Ureter (tissue), 1 donor: ENCODE results near the gene TYW1B. TPM values are rescaled to one million over a fixed set of nuclear protein-coding genes. Genes with fewer than 3 reads are reported as not detected.
"Not testable (repeated sequence)": the region's sequence is repeated elsewhere in the genome, so short reads cannot be mapped to it uniquely, and the experiment has no call there.

Experiments used
- DNase-seq: peaks from one replicate; pipeline ENCODE4 v3.0.0-alpha.2; 2020; ENCODE audit warnings: low spot score
- total RNA-seq: library from RNA; stranded (reverse); gene quantifications from one replicate; pipeline ENCODE4 v1.2.4, GENCODE V29; 2023
- donor health status: DM: yes; HTN: yes; CAD: no.

Gene TYW1B
- total RNA-seq, 1 donor from 2014 or later, result 5.0 TPM

GRCh38 chr7:72626428-72627011 is 201.5 kb downstream of the TYW1B start:
- DNase-seq, result not testable (repeated sequence)

DNA sequence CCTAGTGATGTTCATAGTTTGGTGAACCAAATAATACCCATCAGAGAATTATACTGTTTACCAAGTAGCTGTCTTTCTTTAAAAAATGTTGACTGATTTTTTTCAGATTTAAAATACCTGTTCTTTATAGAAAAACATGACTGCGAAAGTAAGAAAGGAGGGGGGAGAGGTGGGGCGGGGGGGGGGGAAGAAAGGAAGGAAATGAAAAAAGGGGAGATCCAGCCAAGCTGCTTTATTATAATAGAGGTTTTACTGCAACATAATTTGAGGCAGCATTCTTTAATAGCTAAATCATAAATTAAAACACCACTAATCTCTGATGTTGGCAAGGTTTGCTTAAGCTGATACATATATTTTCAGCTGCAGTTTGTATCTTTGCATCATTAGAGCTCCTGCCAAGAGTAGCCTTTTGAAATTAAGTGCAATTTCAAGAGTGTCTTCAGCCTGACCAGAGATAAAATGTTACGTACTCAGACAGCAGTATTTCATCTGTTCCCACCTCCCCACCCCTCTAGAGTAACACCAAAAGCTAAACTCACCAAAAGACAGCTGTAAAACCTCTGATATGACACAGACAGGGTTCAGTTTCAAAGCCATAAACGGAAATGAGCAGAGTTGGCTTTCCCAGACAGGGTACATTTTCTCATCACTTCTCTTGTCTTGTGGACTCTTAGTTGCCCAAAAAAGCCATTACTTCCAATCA is 202.1 kb downstream of the TYW1B start:
- not testable (repeated sequence) for DNase-seq

- no peak for DNase-seq
Measured at GRCh38 chr7:72622532-72622931, 205.5 kb downstream of the TYW1B start.

GRCh38 chr7:72621761-72622187 is 206.2 kb downstream of the TYW1B start:
- DNase-seq, result not testable (repeated sequence)

DNA sequence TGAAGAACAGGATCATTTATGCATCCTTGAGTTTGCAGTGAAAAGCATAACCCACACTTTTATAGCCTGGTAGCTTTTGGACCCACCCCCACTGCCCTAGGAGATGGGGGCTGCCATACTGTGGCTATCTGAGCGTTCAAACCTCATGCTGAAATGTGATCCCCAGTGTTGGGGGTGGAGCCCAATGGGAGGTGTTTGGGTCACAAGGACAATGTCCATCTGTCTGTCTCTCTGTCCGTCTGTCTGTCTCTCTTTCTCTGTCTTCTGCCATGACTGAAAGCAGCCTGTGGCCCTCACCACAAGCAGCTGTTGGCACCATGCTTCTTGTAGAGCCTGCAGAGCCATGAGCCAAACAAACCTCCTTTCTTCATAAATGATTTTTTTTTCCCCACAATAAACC is 207.1 kb downstream of the TYW1B start:
- not testable (repeated sequence) for DNase-seq

GRCh38 chr7:72618435-72619180 is 209.4 kb downstream of the TYW1B start:
- not testable (repeated sequence) for DNase-seq

- DNase-seq, result not testable (repeated sequence)
Measured at GRCh38 chr7:72609761-72610160, 218.2 kb downstream of the TYW1B start.

- DNase-seq, result not testable (repeated sequence)
Measured at GRCh38 chr7:72607988-72608387, 220.0 kb downstream of the TYW1B start.

- DNase-seq, result not testable (repeated sequence)
Measured at GRCh38 chr7:72605863-72606431, 222.1 kb downstream of the TYW1B start.

DNA sequence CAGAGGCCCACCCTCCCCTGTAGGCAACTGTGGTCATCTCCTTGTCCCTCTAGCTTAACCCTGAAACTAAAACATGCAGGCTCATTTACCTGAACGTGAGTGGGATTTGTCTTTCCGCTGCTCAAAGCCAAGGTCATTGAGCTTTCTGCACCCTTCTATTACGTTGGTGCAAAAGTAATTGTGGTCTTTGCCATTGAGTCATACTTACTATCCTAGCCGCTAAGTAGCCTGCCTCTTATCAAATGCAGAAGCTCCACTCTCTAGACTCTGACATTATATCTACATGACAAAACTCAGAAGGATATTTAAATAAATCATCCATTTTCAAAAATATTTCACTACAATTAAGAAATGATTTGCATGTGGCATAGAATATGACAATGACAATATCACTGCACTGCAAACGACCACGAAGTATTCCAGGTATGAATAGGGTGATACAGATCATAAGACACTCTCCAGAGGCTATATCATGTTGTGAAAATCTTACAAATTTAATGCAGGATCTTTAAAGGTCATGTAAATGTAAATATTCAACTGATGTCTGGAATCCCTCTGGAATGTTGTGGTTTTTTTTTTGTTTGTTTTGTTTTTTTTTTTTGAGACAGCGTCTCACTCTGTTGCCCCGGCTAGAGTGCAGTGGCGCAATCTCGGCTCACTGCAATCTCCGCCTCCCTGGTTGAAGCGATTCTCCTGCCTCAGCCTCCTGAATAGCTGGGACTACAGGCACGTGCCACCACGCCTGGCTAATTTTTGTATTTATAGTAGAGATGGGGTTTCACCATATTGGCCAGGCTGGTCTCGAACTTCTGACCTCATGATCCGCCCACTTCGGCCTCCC is 223.0 kb downstream of the TYW1B start:
- DNase-seq, result not testable (repeated sequence)

DNA sequence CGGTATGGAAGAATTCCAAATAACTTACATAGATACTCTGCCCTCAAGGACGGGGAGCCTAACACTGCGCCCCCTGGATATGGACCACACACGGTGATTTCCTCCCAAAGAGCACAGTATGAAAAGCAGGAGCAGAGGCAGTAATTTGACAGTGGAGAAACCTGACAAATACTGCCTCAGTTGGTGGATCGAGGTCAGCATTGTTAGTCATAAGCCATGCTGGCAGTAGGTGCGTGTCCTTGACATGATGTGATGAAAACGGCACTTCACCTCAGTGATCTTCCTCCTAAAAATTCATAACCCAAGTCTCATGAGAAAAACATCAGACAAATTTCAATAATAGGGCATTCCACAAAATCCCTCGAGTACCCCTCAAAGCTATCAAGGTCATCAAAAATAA is 224.5 kb downstream of the TYW1B start:
- not testable (repeated sequence) for DNase-seq

GRCh38 chr7:72603073-72603472 is 224.9 kb downstream of the TYW1B start:
- DNase-seq, result no peak

DNA sequence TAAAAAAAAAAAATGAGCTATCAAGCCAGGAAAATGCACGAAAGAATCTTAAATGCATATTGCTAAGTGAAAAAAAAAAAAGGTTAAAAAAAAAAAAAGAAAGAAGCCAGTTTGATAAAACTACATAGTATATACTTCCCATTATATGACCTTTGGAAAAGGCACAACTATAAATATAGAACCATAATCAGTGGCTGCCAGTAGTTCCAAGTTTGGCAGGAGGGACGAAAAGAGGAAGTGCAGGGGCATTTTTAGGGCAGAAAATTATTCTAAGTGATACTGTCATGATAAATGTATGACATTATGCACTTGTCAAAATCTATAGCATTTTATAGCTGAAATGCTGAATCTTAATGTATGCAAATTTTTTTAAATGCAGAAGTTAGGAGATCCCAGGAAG is 226.3 kb downstream of the TYW1B start:
- not testable (repeated sequence) for DNase-seq

DNA sequence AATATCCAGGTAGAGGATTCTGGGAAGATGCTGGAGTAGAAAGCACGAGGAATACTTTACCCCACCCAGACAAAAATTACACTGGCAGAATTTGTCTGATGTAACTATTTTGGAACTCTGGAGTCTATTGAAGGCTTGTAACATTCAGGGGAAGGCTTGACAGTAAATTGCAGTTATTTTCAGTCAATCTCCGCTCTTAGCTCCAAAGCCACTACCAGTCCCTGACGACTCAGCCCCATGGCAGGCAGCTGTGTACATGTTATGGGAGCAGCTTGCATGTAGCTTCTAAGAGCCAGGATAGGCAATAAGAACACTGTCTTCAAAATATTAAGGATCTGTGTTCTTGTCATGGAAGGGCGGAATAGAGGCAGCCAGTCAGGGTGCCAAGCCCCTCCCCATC is 238.0 kb downstream of the TYW1B start:
- not testable (repeated sequence) for DNase-seq

GRCh38 chr7:72587267-72587666 is 240.7 kb downstream of the TYW1B start:
- not testable (repeated sequence) for DNase-seq

DNA sequence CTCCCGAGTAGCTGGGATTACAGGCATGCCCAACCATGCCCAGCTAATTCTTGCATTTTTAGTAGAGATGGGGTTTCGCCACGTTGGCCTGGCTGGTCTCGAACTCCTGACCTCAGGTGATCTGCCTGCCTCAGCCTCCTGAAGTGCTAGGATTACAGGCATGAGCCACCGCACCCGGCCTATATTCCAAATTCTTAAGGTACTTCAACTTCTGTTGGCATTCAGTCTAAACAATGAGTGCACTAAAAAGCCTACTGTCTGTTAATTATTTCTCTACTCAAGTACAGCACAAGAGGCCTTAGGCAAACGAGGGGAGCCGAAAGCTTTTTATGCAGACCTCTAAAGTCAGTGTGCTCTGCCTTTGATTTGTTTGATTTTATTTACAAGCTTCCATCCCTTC is 243.4 kb downstream of the TYW1B start:
- DNase-seq, result not testable (repeated sequence)

- DNase-seq, result not testable (repeated sequence)
Measured at GRCh38 chr7:72583620-72584361, 244.2 kb downstream of the TYW1B start.

DNA sequence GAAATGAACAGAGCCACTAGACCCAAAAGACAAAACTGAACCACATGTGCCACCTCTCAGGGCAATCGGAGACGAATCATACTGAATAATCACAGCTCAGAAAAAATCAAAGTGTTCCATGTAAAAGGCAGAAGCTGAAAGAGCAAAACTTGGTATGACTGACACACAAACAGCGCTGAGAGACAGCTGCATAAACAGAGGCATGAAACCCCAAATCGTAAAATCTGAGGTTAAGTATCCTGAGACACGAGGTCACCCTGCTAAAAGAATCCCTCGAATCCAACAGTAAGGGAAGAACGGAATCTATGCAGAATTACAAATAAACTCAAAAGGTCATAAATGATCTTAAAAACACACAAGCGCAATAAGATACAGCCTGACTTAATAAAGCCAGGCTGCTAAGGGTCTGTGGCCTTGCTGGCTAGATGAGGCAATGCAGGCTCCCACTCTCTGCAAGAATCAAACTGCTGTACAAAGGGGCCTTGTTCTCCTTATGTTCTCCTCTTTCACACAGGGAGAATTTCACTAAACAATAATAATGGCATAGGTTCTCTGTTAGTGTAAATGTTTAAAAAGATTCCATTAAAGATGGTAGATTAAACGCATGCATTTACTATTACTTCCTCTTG is 247.7 kb downstream of the TYW1B start:
- DNase-seq, result not testable (repeated sequence)

- no peak for DNase-seq
Measured at GRCh38 chr7:72577107-72577506, 250.9 kb downstream of the TYW1B start.

DNA sequence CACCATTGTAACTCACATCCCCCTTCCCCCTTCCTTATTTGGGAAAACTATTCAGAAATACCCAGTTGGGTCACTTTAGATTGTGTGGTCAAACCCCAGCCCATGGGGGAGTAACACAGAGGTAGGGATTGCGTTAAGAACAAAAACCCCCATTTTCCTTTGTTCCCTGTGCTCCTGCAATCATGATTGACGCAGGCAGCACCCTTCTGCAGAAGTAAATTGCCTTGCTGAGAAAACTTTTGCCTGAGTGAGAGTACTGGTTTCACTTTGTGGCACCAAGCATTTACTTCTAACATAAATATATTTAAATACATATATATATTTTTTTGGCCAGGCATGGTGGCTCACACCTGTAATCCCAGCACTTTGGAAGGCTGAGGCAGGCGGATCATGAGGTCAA is 266.0 kb downstream of the TYW1B start:
- DNase-seq, result not testable (repeated sequence)
